Stimulated activated CD4-positive, alpha-beta T cell treated with anti-CD3 and anti-CD28 coated beads, Interleukin-1b, Interleukin-23, amount 100 ng/mL, for 4 hours (primary cell): ENCODE measurements around the gene SNX15.
"Not testable (repeated sequence)": the region's sequence is repeated elsewhere in the genome, so short reads cannot be mapped to it uniquely, and the experiment has no call there.

Experiments
- DNase-seq, 2 donors: peaks; one replicate each; pipeline ENCODE4 v3.0.0-alpha.2; 2020; ENCODE audit warnings: low read depth in 2 of 2

Gene SNX15

DNA sequence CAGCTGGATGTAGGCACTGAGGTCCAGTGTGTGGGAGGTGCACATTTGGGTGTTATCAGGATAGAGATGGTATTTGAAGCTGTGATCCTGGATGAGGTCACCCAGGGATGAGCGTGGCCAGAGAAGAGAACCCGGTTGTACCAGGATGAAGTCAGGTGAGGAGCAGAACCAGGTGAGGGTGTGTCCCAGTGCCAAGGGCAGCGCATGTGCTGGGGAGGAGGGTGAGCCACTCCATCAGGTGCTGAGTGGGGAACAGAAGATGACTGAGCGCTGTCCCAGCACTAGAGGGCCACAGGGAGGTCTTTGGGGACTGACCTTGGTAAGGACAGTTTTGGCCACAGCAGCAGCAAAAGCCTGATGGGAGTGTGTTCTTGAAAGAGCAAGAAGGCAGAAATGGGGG, 10.5 kb upstream of the SNX15 start:
- no peak for DNase-seq

DNA sequence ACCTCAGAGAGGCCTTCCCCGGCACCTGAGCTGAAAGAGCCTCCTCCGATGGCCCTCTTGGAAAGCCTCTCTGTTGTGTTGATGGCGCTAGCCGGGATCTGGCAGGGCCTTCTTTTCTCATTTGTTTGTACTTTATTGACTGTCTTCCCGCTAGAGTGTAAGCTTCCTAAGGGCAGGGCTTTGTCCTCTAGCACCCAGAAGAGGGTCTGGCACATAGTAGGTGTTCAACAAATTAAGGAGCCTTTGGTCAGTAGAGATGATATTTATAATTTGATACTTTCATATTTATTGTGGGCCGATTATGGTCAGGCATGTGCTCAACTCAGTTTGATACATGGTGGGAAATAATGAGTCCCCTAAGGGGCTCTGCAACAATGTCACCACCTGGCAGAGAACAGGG, 9.3 kb upstream of the SNX15 start:
- no peak for DNase-seq

DNA sequence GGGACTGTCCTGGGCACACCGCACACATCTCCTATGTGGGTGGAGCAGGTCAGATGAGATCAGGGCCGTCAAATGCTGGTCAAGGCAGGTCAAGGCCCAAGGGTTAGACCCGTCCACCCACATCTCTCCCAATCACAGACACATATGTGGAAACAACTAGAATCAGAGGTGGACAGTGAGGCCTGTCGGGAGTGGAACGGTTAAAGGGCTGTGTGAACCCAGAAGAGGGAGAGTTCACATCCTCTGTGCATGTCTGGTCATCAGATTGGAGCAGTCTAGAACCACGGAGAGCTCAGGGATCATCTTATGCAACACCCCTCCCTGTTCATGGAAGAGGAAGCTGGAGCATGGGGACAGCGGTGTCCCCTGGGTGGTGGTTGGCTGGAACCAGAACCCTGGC, 7.4 kb upstream of the SNX15 start:
- no peak for DNase-seq

DNA sequence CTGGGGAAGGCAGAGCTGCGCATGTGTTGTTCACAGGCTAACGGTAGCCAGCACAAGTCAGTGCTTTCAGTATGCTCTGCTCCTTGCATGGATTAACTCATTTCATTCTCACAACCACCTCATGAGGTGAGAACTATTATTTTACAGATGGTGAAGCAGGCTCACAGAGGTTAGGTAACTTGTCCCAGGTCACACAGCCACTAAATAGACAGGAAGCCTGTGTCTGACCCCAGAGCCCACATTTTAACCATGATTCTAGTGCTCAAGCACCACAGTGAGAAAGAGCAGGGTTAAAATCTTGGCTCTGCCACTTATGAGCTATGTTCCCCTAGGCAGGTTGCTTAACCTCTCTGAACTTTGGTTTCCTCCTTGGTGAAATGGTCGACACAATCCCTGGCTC, 6.2 kb upstream of the SNX15 start:
- DNase-seq = no peak

DNA sequence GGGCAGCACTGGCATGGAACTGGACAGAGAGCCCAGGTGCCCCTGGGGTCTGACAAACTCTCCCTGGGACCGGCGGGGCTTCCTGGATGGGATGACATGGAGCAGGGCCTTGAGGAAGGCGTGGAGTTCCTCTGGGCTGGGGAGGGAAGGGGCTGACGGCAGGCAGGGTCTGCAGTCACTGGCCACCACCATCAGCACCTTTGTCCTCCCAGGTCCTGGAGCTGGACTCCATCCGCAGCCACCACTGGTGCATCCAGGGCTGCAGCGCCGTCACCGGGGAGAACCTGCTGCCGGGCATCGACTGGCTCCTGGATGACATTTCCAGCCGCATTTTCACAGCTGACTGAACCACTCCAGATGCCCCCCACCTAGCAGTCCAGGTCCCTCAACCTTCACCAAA, 5.7 kb upstream of the SNX15 start:
- DNase-seq = no peak

DNA sequence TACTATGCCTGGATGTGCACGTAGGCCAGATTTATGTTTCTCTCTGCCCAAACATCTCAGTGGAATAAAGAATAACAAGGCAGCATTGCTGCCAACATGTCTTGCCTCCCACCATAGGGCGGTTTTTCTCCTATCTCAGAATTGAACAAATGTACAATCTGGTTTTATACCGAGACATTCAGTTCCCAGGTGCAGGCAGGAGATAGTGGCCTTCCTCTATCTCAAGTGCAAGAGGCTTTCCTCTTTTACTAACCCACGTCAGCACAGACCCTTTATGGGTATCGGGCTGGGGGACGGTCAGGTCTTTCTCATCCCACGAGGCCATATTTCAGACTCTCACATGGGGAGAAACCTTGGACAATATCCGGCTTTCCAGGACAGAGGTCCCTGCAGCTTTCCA, 3.7 kb upstream of the SNX15 start:
- not testable (repeated sequence) for DNase-seq

DNA sequence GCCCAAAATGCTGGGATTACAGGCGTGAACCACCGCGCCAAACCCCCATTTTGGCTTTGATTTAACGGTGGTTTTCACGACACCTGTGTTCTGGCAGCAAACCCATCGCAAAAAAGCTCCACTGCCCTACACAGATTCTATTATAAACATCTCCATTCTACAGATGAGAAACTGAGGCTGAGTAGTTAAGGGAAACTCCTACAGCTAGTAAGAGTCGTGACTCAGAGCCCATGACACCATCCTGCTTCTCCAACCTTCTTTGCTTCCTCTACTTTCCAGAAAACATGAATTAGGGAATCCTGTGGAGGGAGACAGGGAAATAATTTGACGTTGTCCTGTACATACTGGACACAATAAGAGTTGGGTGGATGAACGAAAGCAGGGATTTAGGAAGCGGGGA, 429 bp upstream of the SNX15 start:
- no peak for DNase-seq

DNA sequence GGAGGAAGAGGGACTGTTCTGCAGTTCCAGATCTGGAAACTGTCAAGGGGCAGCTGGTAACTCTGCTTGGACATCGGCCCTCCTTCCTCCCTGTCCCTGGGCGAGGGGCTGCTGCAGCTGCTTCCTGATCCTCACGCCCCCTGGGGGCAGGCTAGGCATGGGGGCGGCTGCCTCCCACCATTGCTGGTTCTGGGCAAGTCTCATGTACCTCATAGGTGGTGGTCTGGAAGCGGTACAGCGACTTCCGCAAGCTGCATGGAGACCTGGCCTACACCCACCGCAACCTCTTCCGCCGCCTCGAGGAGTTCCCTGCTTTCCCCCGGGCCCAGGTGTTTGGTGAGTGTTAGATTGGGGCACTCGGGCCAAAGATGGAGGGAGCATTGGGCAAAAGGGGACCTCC, 5.0 kb downstream of the SNX15 start:
- DNase-seq = no peak

DNA sequence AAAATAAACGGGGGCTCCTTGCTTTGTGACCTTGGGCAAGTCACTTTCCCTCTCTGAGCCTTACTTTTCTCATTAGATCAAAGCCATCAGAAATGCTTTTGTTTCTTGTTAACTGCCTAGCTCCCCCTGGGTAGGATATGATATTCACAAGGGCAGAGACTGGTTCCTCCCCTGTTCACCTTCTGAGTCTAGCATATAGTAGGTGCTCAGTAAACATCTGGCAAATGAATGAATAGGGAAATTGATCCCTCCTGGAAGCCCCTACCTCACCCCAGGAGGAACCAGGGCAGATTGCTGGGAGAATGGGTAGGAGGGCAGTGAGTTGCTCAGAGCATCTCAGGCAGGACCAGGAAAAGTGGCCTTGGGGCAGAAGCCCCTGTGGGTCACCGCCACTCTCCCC, 7.2 kb downstream of the SNX15 start:
- no peak for DNase-seq

DNA sequence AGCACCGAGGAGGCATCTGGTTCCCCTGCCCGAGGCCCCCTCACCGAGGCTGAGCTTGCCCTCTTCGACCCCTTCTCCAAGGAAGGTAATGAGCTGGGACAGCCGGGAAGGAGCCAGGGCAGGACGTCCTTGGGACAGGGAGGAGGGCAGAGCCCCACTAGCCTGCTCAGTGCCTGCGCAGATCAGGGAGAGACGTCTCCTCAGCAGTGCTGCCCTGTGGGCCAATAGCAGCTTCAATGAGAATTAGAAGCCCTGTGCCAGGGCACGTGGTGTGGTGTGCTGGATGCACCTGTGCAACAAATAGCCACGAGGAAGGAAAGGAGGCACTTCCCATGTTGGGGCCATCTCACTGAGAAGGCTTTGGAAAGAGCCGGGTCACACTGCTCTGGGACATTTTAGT, 8.3 kb downstream of the SNX15 start:
- DNase-seq = no peak

DNA sequence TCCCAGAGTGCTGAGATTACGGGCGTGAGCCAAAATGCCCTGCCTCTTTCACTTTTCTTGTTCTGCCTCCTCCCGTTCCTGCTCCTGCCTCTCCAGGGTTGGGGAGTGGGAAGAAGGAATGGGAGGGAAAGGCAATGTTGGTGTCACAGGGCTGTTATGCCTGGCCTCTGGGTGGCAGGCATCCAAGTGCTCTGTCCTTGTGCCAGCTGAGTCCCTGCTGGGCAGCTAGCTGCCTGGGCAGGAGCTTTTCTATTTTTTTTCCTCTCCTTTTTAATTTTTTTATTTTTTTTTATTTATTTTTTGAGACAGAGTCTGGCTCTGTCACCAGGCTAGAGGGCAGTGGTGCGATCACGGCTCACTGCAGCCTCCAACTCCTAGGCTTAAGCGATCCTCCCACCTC, 9.7 kb downstream of the SNX15 start:
- DNase-seq = no peak

DNA sequence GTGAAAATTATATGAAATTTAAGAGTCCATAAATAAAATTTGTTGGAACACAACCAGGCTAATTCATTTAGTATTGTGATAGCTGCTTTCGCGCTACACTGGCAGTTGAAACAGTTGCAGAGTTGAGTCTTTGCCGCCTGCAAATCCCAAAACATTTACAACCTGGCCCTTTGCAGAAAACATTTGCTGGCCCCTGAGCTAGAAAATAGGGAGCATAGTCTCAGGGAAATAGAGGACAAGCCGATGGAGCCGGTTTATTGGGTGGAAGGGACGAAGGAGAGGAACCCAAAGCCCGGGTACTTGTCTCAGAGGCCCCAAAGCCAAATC, 13.2 kb downstream of the SNX15 start:
- DNase-seq = no peak

DNA sequence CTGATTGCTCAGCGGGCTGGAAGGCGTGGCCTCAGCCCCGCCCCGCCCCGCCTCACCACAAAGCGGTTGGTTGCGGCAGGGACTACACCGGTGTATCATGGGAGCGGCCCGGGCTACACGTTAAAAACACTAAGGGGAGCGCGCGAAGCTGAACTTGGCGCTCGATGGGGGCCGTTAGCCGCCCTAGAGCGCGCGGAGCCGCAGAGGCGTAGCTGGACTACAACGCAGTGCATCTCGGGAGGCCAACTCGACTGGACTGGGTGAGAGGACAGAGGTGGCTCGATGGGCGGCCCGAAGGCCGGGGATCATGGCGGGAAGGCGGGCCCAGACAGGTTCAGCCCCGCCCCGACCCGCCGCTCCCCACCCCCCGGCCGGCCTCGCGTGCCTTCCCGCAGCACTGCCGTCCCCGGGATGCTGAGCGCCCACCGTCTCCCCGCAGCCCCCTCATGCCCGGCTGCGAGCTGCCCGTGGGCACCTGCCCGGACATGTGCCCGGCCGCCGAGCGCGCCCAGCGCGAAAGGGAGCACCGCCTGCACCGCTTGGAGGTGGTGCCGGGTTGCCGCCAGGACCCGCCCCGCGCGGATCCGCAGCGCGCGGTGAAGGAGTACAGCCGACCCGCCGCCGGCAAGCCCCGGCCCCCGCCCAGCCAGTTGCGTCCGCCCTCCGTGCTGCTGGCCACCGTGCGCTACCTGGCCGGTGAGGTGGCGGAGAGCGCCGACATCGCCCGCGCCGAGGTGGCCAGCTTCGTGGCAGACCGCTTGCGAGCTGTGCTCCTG, 13.8 kb downstream of the SNX15 start, which contains the start of gene SAC3D1:
Gene SAC3D1 (plus strand): TSS at position 364 of the 776 bp plus-strand sequence. CDS start 83 bp downstream, at position 447.
- peak; percentile 73 to 76 for DNase-seq

DNA sequence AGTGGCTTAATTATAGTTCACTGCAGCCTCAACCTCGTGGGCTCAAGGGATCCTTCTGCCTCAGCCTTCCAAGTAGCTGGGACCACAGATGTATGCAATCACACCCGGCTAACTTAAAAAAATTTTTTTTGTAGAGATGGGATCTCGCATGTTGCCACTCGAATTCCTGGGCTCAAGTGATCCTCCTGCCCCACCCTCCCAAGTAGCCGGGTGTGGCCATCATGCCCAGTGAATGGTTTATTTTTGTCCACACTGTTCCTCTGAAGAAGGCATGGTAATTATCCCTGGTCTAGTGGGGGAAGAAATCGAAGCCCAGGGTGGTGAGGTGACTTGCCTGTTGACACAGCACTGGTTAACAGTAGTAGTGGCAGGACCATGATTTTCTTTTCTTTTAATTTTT, 15.7 kb downstream of the SNX15 start:
- no peak for DNase-seq

DNA sequence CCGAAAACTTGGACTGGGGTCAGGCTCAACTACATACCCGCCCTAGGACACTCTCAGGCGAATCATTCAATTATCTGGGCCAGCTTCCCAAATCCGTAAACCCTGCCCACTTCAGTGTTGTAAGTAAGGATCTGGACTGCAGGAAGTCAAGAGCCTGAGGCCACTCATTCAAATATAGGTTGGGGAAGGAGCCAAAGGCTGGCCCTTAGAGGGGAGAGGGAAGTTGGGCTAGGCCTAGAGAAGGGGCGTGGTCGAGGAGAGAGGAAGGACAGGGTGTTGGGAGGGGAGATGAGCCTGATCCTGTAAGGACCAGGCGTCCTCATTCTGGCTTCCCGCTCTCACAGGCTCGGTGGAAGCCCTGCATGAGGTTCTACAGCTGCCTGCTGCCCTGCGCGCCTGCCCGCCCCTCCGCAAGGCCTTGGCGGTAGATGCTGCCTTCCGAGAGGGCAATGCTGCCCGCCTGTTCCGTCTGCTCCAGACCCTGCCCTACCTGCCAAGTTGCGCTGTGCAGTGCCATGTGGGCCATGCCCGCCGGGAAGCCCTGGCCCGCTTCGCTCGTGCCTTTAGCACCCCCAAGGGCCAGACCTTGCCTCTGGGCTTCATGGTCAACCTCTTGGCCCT, 16.8 kb downstream of the SNX15 start:
- DNase-seq = no peak

DNA sequence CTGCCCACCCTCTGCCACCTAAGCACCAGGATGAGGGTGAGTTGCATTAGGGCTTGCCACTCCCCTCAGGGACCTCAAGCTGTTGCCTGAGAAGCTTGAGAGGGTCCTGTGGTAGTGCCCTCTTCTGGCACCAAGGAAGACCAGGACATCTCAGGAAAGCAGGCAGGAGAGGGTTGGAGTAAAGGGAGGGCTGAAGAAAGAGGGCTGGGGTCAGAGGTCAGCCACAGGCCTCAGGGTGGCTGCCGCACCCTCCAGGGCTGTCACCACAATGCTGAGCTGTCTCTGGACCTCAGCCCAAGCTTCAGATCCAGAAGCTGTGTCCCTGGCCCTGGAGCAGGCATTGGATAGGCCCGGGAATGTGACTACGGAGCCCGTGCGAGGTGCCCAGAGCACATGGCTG, 17.8 kb downstream of the SNX15 start:
- DNase-seq = no peak

DNA sequence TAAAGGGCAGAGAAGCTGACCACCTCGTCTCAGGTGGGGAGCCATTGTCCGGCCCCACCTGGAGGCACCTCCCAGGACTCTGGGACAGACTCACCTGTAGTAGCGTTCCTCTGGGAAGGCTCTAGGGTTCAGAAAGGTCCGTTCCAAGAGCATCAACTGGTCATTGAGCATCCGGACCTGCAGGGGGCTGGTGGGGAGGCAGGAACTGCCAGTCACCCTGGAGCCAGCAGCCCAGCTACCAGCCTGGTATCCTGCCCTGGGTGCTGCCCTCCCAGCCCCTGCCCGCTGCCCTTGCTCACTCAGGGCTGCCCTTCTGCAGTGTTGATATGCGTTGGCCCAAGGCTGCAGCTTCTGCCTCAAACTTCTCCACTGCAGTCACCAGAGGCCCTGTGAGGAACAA, 18.5 kb downstream of the SNX15 start:
- DNase-seq = no peak

DNA sequence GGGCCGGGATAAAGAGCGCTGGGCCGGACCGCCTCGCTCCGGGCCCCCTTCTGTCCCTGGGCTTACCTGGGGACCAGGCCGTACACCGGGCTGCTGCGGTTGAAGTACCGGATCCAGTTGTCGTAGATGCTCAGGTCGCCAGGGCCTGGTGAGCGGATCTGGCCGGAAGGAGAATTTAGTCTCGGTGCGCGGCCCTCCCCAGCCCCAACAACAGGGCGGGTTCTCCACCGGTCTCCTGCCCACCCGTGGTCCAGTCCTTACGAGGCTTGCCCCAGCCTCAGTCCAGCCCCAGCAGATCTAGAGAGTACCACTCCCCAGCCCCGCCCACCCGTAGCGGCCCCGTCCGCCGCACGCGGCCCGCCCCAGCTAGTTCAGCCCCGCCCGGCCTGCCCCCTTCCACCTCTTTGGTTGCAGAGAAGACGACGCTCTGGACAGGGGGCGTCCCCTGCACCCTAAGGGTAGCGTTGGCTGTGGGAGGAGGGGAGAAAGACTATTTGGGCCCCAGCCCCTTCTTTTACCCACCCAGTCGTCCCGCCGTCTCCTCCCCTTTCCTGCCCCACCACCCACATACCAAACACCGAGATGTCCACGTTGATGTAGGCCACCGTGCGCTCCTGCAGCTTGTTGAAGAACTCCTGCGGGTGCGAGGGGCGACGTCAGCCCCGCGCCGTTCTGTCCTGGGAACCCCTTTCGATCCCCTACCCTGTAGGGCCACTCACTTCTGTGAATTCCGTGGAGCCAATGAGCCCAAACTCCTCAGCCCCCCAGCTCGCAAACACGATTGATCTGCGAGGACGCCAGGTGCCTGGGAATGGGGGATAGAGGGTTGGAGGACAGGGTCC, 20.6 kb downstream of the SNX15 start:
- peak in 1 of 2 donors; percentile 32 for DNase-seq

DNA sequence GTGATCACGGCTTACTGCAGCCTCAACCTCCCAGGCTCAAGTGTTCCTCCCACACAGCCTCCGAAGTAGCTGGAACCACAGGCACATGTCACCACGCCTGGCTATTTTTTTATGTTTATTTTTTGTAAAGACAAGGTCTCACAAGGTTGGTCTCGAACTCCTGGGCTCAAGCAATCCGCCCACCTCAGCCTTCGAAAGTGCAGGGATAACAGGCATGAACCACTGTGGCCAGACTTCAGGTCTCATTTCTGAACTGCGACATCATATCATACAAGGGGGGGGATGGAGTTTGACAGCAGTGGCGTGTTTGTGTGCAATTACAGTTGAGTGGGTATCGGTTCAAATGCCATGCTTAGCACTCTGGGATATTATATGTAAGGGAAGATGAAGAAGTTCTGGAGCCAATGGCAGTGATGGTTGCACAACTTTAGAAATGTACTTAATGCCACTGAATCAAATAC, 24.2 kb downstream of the SNX15 start:
- DNase-seq = no peak

DNA sequence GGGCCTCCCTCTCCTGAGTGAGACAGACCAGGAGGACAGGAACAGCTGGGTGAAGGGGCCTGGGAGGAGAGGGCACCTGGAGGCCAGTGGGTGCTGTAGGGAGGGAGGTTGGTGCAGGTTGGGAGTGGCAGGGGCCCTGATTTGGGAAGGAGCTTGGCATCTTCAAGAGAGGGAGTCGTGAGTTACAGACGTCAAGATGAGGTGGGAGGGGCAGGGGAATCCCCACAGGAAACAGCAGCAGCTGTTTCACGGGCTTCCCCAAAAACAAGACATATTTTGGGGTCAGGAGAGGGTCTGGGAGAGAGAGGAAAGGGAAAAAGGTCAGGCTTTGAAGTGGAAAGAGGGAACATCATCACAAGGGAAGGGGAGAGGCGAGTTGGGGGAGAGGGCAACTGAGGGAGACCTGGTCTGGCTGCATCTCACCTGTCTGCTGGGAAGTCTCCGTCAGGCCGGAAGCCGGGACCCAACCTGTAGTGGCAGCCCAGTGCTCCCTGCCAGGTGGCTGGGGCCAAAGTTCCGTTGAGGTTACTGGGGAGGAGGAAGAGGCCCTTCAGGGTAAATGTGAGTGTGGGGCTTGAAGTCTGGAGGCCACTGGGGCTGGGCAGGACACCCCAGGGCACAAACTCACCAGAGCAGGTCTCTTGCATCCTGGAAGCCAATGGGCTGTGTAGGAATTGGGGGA, 26.7 kb downstream of the SNX15 start:
- no peak for DNase-seq

DNA sequence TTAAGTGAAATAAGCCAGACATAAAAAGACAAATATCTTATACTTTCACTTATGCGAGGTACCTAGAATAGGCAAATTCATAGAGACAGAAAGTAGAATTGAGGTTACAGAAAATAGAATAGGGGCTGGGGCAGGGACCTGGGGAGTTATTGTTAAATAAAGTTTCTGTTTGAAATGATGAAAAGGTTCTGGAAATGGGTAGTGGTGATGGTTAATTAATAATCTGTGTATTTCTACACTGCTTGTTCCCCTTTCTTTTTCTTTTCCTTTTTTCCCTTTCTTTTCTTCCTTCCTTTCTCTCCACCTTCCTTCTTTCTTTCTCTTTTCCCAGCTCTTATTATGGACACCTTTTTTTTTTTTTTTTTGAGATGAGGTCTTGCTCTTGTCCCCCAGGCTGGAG, 28.3 kb downstream of the SNX15 start:
- no peak for DNase-seq

DNA sequence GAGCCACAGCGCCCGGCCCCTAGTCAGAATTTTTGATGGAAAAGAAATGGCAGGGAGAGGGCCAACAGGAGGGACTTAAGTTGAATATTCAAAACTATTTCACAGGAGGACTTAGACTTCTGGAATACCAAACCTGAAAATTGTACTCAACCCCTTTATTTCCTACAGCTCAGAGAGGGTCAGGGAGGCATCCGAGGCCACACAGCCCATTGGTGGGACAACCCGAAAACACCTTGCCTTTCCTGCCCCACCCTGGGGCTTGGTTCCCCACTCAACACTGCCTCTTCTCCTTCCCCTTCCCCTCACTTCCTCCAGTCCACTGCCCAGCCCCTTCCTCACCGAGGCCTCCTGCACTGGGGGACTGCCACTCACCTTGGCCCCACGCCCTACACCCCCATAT, 29.8 kb downstream of the SNX15 start:
- no peak for DNase-seq
